Ishikawa (cell line): ENCODE measurements around the gene PKP3.

Experiments
- CEBPB ChIP-seq: IDR thresholded peaks from 2 replicates; pipeline ENCODE4 v1.6.1; 2012
- CREB1 ChIP-seq: IDR thresholded peaks from 2 replicates; pipeline ENCODE4 v1.6.1; 2012; ENCODE audit warnings: low read depth
- EGR1 ChIP-seq: IDR thresholded peaks from 2 replicates; pipeline ENCODE4 v1.6.1; 2012
- EP300 ChIP-seq: IDR thresholded peaks from 2 replicates; pipeline ENCODE4 v1.6.1; 2012; ENCODE audit warnings: borderline replicate concordance
- FOXM1 ChIP-seq: IDR thresholded peaks from 2 replicates; pipeline ENCODE4 v1.6.1; 2012; ENCODE audit warnings: low read depth, borderline replicate concordance
- NFIC ChIP-seq: IDR thresholded peaks from 2 replicates; pipeline ENCODE4 v1.6.1; 2012
- RAD21 ChIP-seq: IDR thresholded peaks from 2 replicates; pipeline ENCODE4 v1.6.1; 2012; ENCODE audit warnings: low read depth
- REST ChIP-seq: IDR thresholded peaks from 2 replicates; pipeline ENCODE4 v1.6.1; 2012; ENCODE audit warnings: low read depth, mild to moderate bottlenecking
- TAF1 ChIP-seq: IDR thresholded peaks from 2 replicates; pipeline ENCODE4 v1.6.1; 2012; ENCODE audit warnings: low read depth, mild to moderate bottlenecking
- TCF12 ChIP-seq: IDR thresholded peaks from 2 replicates; pipeline ENCODE4 v1.6.1; 2012; ENCODE audit warnings: low read depth
- TEAD4 ChIP-seq: IDR thresholded peaks from 2 replicates; pipeline ENCODE4 v1.6.1; 2012
- USF1 ChIP-seq: IDR thresholded peaks from 2 replicates; pipeline ENCODE4 v1.6.1; 2012
- YY1 ChIP-seq: IDR thresholded peaks from 2 replicates; pipeline ENCODE4 v1.6.1; 2012; ENCODE audit warnings: low read depth
- ZBTB7A ChIP-seq: IDR thresholded peaks from 2 replicates; pipeline ENCODE4 v1.6.1; 2012; ENCODE audit warnings: low read depth
- TF ChIP-seq, protein P1 (sequence below): IDR thresholded peaks from 2 replicates; pipeline ENCODE4 v1.6.1; 2012

Gene PKP3

DNA sequence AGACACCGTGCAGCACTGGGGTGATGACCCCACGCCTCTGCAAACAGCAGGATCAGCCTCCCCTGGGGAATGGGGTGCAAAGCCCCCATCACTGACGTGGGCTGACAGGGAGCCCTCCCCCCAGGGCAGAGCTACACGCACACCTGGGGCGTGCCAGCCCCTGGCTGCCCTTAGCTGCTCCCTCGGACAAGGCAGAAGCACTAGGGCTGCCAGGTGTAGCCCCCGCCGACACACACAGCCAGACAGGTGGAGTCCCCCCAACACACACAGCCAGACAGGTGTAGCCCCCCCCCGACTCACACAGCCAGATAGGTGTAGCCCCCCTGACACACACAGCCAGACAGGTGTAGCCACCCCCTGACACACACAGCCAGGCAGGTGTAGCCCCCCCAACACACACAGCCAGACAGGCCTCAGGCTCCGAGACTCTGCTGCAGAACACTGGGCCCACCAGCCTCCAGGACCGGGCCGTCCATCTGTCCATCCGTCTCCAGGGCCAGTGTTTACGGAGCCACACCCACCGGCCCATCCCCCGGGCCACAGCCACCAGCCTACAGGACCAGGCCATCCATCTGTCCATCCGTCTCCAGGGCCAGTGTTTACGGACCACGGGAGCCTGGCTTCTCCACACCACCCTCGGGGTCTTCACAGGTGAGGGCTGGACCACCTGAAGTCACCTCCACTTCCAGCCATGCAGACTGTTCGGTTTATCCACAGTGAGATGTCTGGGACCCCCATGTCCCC lies 44.3 kb downstream of the PKP3 start:
- TF ChIP-seq YY1 (no peak), EGR1 (no peak), TAF1 (no peak), CEBPB (no peak), TCF12 (no peak), USF1 (no peak), CREB1 (no peak), EP300 (no peak)

- no peak for TF ChIP-seq ZBTB7A
Measured at GRCh38 chr11:439315-440064, 45.5 kb downstream of the PKP3 start.

DNA sequence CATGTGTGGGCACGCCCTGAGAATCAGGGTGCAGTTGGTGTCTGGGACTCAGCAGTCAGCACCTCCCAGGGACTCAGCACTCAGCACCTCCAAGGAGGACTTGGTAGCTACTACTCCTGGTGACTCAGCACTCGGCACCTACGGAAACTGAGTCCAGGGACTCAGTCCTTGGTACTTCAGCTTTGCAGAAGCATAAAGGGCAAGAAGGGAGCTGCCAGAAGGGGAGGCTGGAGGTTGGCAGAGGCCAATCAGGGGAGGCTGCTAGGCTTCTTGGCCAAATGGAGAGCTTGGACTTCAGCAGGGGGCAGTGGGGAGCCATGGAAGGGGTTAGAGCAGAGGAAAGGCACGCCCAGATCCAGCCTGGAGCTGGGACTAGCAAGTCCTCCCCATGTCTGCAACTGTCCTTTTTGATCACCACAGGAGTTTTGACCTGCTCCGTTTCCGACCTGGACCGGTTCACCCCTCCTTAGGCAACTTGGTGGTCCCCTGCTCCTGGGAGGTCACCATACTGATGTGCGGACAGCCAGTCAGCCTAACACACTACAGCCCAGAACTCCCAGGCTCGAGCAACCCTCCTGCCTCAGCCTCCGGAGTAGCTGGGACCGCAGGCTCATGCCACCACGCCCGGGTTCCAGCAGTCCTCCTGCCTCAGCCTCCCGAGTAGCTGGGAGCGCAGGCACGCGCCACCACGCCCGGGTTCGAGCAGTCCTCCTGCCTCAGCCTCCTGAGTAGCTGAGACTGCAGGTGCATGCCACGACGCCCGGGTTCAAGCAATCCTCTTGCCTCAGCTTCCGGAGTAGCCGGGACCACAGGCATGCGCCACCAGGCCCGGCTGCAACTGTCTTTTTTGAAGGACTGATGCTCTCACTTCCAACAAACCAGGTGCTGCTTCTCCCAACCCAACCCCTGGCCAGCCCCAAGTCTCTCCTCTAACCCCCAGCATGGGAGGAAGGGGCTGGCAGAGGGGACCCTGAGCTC lies 46.3 kb downstream of the PKP3 start:
- peak; percentile 31; the same call in 1 of the 2 replicates for TF ChIP-seq RAD21
- TF ChIP-seq EGR1, result no peak

DNA sequence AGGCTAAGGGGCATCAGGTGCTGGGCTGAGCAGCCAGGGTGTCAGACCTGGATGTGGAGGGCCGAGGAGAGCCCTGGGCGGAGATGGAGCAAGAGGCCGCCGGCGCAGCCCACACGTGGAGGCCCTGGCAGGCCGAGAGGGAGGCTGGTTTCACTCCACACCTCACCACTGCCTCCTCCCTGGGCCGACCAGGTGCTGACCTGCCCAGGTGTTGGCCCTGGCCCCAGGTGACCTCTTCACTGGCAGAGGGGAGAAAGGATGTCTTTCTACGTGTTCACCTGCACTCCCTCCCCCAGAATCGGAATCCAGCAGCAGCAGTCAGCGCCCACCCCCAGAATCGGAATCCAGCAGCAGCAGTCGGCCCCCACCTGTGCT lies 47.0 kb downstream of the PKP3 start:
- TF ChIP-seq RAD21 (no peak), ZBTB7A (no peak), REST (no peak), YY1 (no peak), CEBPB (no peak), EGR1 (no peak), TAF1 (no peak), FOXM1 (no peak), TCF12 (no peak), NFIC (no peak), TEAD4 (no peak), USF1 (no peak), CREB1 (no peak), EP300 (no peak)
- TF ChIP-seq, protein P1, sequence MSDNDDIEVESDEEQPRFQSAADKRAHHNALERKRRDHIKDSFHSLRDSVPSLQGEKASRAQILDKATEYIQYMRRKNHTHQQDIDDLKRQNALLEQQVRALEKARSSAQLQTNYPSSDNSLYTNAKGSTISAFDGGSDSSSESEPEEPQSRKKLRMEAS, result no peak

- no peak for TF ChIP-seq CEBPB
- TF ChIP-seq CREB1, result no peak
- no peak for TF ChIP-seq REST
- TF ChIP-seq TEAD4, result no peak
- TF ChIP-seq YY1, result no peak
- TF ChIP-seq EGR1, result no peak
- TF ChIP-seq TCF12, result no peak
- no peak for TF ChIP-seq TAF1
- no peak for TF ChIP-seq NFIC
- no peak for TF ChIP-seq FOXM1
- TF ChIP-seq ZBTB7A, result peak; percentile 33; the same call in 1 of the 2 replicates
- TF ChIP-seq RAD21, result no peak
- no peak for TF ChIP-seq EP300
- TF ChIP-seq USF1, result no peak
- TF ChIP-seq, protein P1, result peak; percentile 33; the same call in 1 of the 2 replicates
Measured at GRCh38 chr11:441418-442274, 47.6 kb downstream of the PKP3 start, which contains the start of gene ANO9. Gene ANO9, minus strand, starts transcription at chr11:442011. Its CDS starts 85 bp downstream, at chr11:441926.
